Small intestine (tissue), 7 donors: ENCODE data around the gene FANCD2OS. TPM values are rescaled to one million over a fixed set of nuclear protein-coding genes. Genes with fewer than 3 reads are reported as not detected.
A peak's percentile ranks its signal among the peaks of the same experiment; 100 is the strongest.
"Not testable (repeated sequence)": the region's sequence is repeated elsewhere in the genome, so short reads cannot be mapped to it uniquely, and the experiment has no call there.

Experiments used
- DNase-seq, 2 donors: peaks; one replicate each; pipeline versions ENCODE4 v3.0.0 to v3.0.0-alpha.2; 2013
- FAIRE-seq: peaks from 2 replicates; lab custom pipeline; 2012; peaks lifted over from hg19 to GRCh38; lab: Jason Lieb, UNC
- H3K27ac ChIP-seq, 3 donors: one replicate each; pipeline ENCODE4 v1.5.1; 2013; ENCODE audit warnings: low read length in 2 of 3, mild to moderate bottlenecking in 2 of 3, control low read depth in 1 of 3, inconsistent platforms in 1 of 3, low read depth in 1 of 3, moderate library complexity in 1 of 3
- H3K27me3 ChIP-seq, 3 donors: one replicate each; pipeline ENCODE4 v1.6.1; 2013; ENCODE audit warnings: low read length in 3 of 3, inconsistent platforms in 1 of 3; ENCODE audit not compliant: control insufficient read depth in 3 of 3, insufficient read depth in 3 of 3
- H3K36me3 ChIP-seq, 3 donors: one replicate each; pipeline ENCODE4 v1.6.1; 2013; ENCODE audit warnings: low read length in 3 of 3, inconsistent platforms in 1 of 3, low read depth in 1 of 3, mild to moderate bottlenecking in 1 of 3, moderate library complexity in 1 of 3; ENCODE audit not compliant: control insufficient read depth in 3 of 3, insufficient read depth in 2 of 3
- H3K4me1 ChIP-seq, 3 donors: one replicate each; pipeline ENCODE4 v1.6.1; 2013; ENCODE audit warnings: low read length in 2 of 3, inconsistent platforms in 1 of 3, low read depth in 1 of 3, mild to moderate bottlenecking in 1 of 3, moderate library complexity in 1 of 3; ENCODE audit not compliant: control insufficient read depth in 3 of 3, insufficient read depth in 2 of 3
- H3K4me3 ChIP-seq, 3 donors: one replicate each; pipeline ENCODE4 v1.5.1; 2013; ENCODE audit warnings: low read length in 3 of 3, control low read depth in 1 of 3, inconsistent platforms in 1 of 3, low read depth in 1 of 3, mild to moderate bottlenecking in 1 of 3, moderate library complexity in 1 of 3
- H3K9me3 ChIP-seq, 2 donors: one replicate each; pipeline ENCODE4 v1.6.1; 2013; ENCODE audit warnings: low read depth in 1 of 2, low read length in 1 of 2; ENCODE audit not compliant: control insufficient read depth in 2 of 2, insufficient read depth in 1 of 2
- WGBS, 3 donors: extraction: QIAGEN DNeasy Blood & Tissue Kit; methylation state at CpG; one replicate each; pipeline ENCODE4 v1.1.7; 2013; 5-methylcytosine and 5-hydroxymethylcytosine counted together
- polyA plus RNA-seq, 4 donors: library from polyadenylated mRNA; stranded (reverse) in 3 of 4; unstranded in 1 of 4; fragments of 200-250 nt in 3 of 4; fragments of 120-200 nt in 1 of 4; gene quantifications; one replicate each; pipeline versions ENCODE4 v1.2.1 to v1.2.3, GENCODE V29; 2013
- donor health status: healthy with polysubstance abuse.
- donor health status: control.
- donor health status: control.
- donor health status: Bipolar disorder and iron deficiency.
- donor health status: healthy.

Gene FANCD2OS
- polyA plus RNA-seq, 4 donors, result not detected

- Histone ChIP-seq H3K36me3 (peaks cover 0 to 21% (median 0%) of the 10 kb centered on the region in 3 donors), H3K27ac (no peak overlapping the region), H3K27me3 (no peaks in the 10 kb centered on the region), H3K4me3 (peak overlapping the region; percentile 67 to 85 (median 84)), H3K4me1 (peaks cover 0 to 5% (median 0%) of the 10 kb centered on the region in 3 donors), H3K9me3 (no peaks in the 10 kb centered on the region)
- DNase-seq, result peak; percentile 12 to 25
- no peak for FAIRE-seq
- WGBS, 3 donors, result 59 to 67% (median 64%) methylated on average over 29 of the region's 29 CpGs
These were observed 34.9 kb upstream of the FANCD2OS start for GRCh38 chr3:10142707-10143560.

- H3K4me3 ChIP-seq, result peak overlapping the region in 1 of 3 donors; percentile 85
- 83 to 89% (median 84%) methylated on average over 23 of the region's 23 CpGs for WGBS, 3 donors
- DNase-seq, result no peak
These were observed 33.0 kb upstream of the FANCD2OS start for GRCh38 chr3:10140996-10141546.

GRCh38 chr3:10137178-10137577, 29.1 kb upstream of the FANCD2OS start:
- no peak overlapping the region for H3K27ac ChIP-seq
- no peaks in the 10 kb centered on the region for H3K4me1 ChIP-seq
- H3K27me3 ChIP-seq, result no peaks in the 10 kb centered on the region
- FAIRE-seq, result no peak
- WGBS, 3 donors, result 76 to 92% (median 82%) methylated on average over 4 of the region's 4 CpGs
- peaks cover 0 to 4% of the 10 kb centered on the region in 2 donors for H3K9me3 ChIP-seq
- no peaks in the 10 kb centered on the region for H3K36me3 ChIP-seq
- no peak overlapping the region for H3K4me3 ChIP-seq
- DNase-seq, result no peak

More at GRCh38 chr3:10140996-10141546, 33.0 kb upstream of the FANCD2OS start:
- H3K36me3 ChIP-seq, result peaks cover 0 to 11% (median 0%) of the 10 kb centered on the region in 3 donors
- H3K27me3 ChIP-seq, result no peaks in the 10 kb centered on the region
- H3K4me1 ChIP-seq, result peaks cover 0 to 5% (median 0%) of the 10 kb centered on the region in 3 donors
- peak overlapping the region in 1 of 3 donors; percentile 98 for H3K27ac ChIP-seq
- no peak for FAIRE-seq
- no peaks in the 10 kb centered on the region for H3K9me3 ChIP-seq

- Histone ChIP-seq H3K9me3 (peaks cover 0 to 4% of the 10 kb centered on the region in 2 donors), H3K27ac (no peak overlapping the region), H3K27me3 (no peaks in the 10 kb centered on the region), H3K4me3 (no peak overlapping the region), H3K4me1 (no peaks in the 10 kb centered on the region), H3K36me3 (no peaks in the 10 kb centered on the region)
- 90 to 93% (median 92%) methylated on average over 23 to 25 of the region's 25 CpGs for WGBS, 3 donors
- no peak for DNase-seq
- FAIRE-seq, result no peak
These were observed 28.5 kb upstream of the FANCD2OS start for GRCh38 chr3:10136426-10137005.

- FAIRE-seq, DNase-seq, H3K9me3 ChIP-seq, H3K36me3 ChIP-seq, H3K4me1 ChIP-seq, H3K4me3 ChIP-seq, H3K27me3 ChIP-seq, H3K27ac ChIP-seq: not testable (repeated sequence)
- 94 to 96% (median 94%) methylated on average over 8 to 9 of the region's 9 CpGs for WGBS, 3 donors
These were observed 27.8 kb upstream of the FANCD2OS start for GRCh38 chr3:10135872-10136271.

GRCh38 chr3:10122724-10123123, 14.7 kb upstream of the FANCD2OS start:
- no peaks in the 10 kb centered on the region for H3K4me1 ChIP-seq
- no peak for FAIRE-seq
- H3K27me3 ChIP-seq, result no peaks in the 10 kb centered on the region
- no peak overlapping the region for H3K4me3 ChIP-seq
- H3K36me3 ChIP-seq, result peaks cover 9 to 34% (median 12%) of the 10 kb centered on the region in 3 donors
- 86 to 95% (median 95%) methylated on average over 4 of the region's 4 CpGs for WGBS, 3 donors
- H3K9me3 ChIP-seq, result no peaks in the 10 kb centered on the region
- DNase-seq, result no peak
- no peak overlapping the region for H3K27ac ChIP-seq

GRCh38 chr3:10121064-10121463, 13.0 kb upstream of the FANCD2OS start:
- Histone ChIP-seq H3K36me3 (peaks cover 2 to 29% (median 2%) of the 10 kb centered on the region in 3 donors), H3K4me3 (no peak overlapping the region), H3K27me3 (no peaks in the 10 kb centered on the region), H3K27ac (no peak overlapping the region), H3K9me3 (no peaks in the 10 kb centered on the region), H3K4me1 (peaks cover 2 to 8% (median 7%) of the 10 kb centered on the region in 3 donors)
- no peak for DNase-seq
- WGBS, 3 donors, result 86 to 95% (median 94%) methylated on average over 2 of the region's 2 CpGs
- no peak for FAIRE-seq

- DNase-seq (no peak), FAIRE-seq (no peak)
- Histone ChIP-seq H3K9me3 (no peaks in the 10 kb centered on the region), H3K27ac (no peak overlapping the region), H3K36me3 (peaks cover 0 to 16% (median 0%) of the 10 kb centered on the region in 3 donors), H3K4me1 (peaks cover 2 to 8% (median 7%) of the 10 kb centered on the region in 3 donors), H3K27me3 (no peaks in the 10 kb centered on the region), H3K4me3 (no peak overlapping the region)
- WGBS, 3 donors, result 73 to 80% (median 80%) methylated on average over 4 of the region's 4 CpGs
These were observed 11.3 kb upstream of the FANCD2OS start for GRCh38 chr3:10119376-10119775.
